B cell (primary cell): ENCODE results near the gene SDF2L1. TPM values are rescaled to one million over a fixed set of nuclear protein-coding genes. Genes with fewer than 3 reads are reported as not detected.

Experiments
- ATAC-seq: fragments of 200-7000 bp; cut with Tn5 transposase; one replicate; pipeline ENCODE4 v1.10.0; 2021; ENCODE audit warnings: low read depth, mild to moderate bottlenecking, moderate number of reproducible peaks, moderate library complexity
- CTCF ChIA-PET: fragments of 350-600 bp; sonication (Branson Sonifier 250); formaldehyde crosslinking; loops from one replicate; lab custom pipeline; 2021; ENCODE audit warnings: antibody characterized with exemption, inconsistent platforms; lab: Charles Lee
- POLR2A ChIA-PET: fragments of 350-600 bp; sonication (Branson Sonifier 250); formaldehyde crosslinking; loops from one replicate; lab custom pipeline; 2021; ENCODE audit warnings: antibody characterized with exemption; lab: Charles Lee
- DNase-seq: peaks from one replicate; pipeline ENCODE4 v3.0.0; 2013
- H2AFZ ChIP-seq: 2 replicates; pipeline ENCODE4 v1.6.1; 2012; ENCODE audit warnings: mild to moderate bottlenecking, low read depth, low read length; ENCODE audit not compliant: insufficient read depth, poor library complexity, severe bottlenecking
- H3K27ac ChIP-seq, 2 donors: 1 replicate in 1 of 2; 2 replicates in 1 of 2; pipeline ENCODE4 v1.5.1; 2012 to 2013; ENCODE audit warnings: low read length in 2 of 2, mild to moderate bottlenecking in 2 of 2, moderate library complexity in 1 of 2
- H3K27me3 ChIP-seq, 4 experiments: fragments of 200-600 bp in 1 of 4; sonication (generic) in 1 of 4; replicated peaks in 1 of 4; 1 replicate in 2 of 4; 2 replicates in 2 of 4; pipeline versions ENCODE4 v1.6.1 to v1.7.0; 2013 to 2016; ENCODE audit warnings: low read length in 3 of 4, mild to moderate bottlenecking in 2 of 4, mixed read lengths in 1 of 4, moderate library complexity in 1 of 4; ENCODE audit not compliant: insufficient read depth in 4 of 4, control insufficient read depth in 3 of 4; ENCODE audit errors: control extremely low read depth in 1 of 4
- H3K36me3 ChIP-seq, 2 experiments: replicated peaks in 1 of 2; 1 replicate in 1 of 2; 2 replicates in 1 of 2; pipeline versions ENCODE4 v1.6.1 to v1.7.1; 2013; ENCODE audit warnings: low read length in 1 of 2; ENCODE audit not compliant: insufficient read depth in 2 of 2, control insufficient read depth in 1 of 2; ENCODE audit errors: control extremely low read depth in 1 of 2, extremely low read depth in 1 of 2
- H3K4me1 ChIP-seq, 2 donors: fragments of 200-600 bp in 1 of 2; sonication (generic) in 1 of 2; 1 replicate in 1 of 2; 2 replicates in 1 of 2; pipeline versions ENCODE4 v1.5.1 to v1.6.1; 2013 to 2017; ENCODE audit warnings: low read length in 2 of 2; ENCODE audit not compliant: control insufficient read depth in 2 of 2, insufficient read depth in 2 of 2
- H3K4me2 ChIP-seq: replicated peaks from 2 replicates; pipeline ENCODE3; 2012; ENCODE audit warnings: mild to moderate bottlenecking, low read depth, low read length; ENCODE audit not compliant: poor library complexity, severe bottlenecking
- H3K4me3 ChIP-seq, 5 experiments: fragments of 200-600 bp in 1 of 5; sonication (generic) in 1 of 5; 1 replicate in 3 of 5; 2 replicates in 2 of 5; pipeline versions ENCODE4 v1.5.1 to v1.7.0; 2011 to 2016; ENCODE audit warnings: low read length in 4 of 5, mild to moderate bottlenecking in 4 of 5, low read depth in 2 of 5, control low read depth in 1 of 5, moderate library complexity in 1 of 5; ENCODE audit not compliant: insufficient read depth in 1 of 5; ENCODE audit errors: control extremely low read depth in 1 of 5, extremely low read depth in 1 of 5
- H3K79me2 ChIP-seq: fragments of 200-600 bp; sonication (generic); one replicate; pipeline ENCODE4 v1.6.0; 2016; ENCODE audit warnings: low read length; ENCODE audit not compliant: control insufficient read depth, insufficient read depth
- H3K9ac ChIP-seq: fragments of 200-600 bp; sonication (generic); 2 replicates; pipeline ENCODE4 v1.6.1; 2017; ENCODE audit warnings: mild to moderate bottlenecking, low read length, moderate library complexity
- H3K9me3 ChIP-seq, 3 donors: one replicate each; pipeline versions ENCODE4 v1.6.1 to v1.7.1; 2013; ENCODE audit warnings: low read length in 2 of 3; ENCODE audit not compliant: control insufficient read depth in 2 of 3, insufficient read depth in 1 of 3; ENCODE audit errors: control extremely low read depth in 1 of 3
- H4K20me1 ChIP-seq: 2 replicates; pipeline ENCODE4 v1.6.0; 2012; ENCODE audit warnings: mild to moderate bottlenecking, low read length; ENCODE audit not compliant: insufficient read depth, control insufficient read depth, poor library complexity, severe bottlenecking
- H3K27ac Mint-ChIP-seq: one replicate; pipeline ENCODE4 v1.8.0; 2021; ENCODE audit warnings: mixed read lengths
- H3K27me3 Mint-ChIP-seq: one replicate; pipeline ENCODE4 v1.8.0; 2021; ENCODE audit warnings: mixed read lengths
- H3K4me1 Mint-ChIP-seq: one replicate; pipeline ENCODE4 v1.8.0; 2021; ENCODE audit warnings: mixed read lengths
- H3K4me3 Mint-ChIP-seq: one replicate; pipeline ENCODE4 v1.8.0; 2021; ENCODE audit warnings: mixed read lengths
- H3K9me3 Mint-ChIP-seq: one replicate; pipeline ENCODE4 v1.8.0; 2022; ENCODE audit warnings: mixed read lengths; ENCODE audit not compliant: insufficient read depth
- EZH2 ChIP-seq: IDR thresholded peaks from 2 replicates; pipeline ENCODE4 v1.6.1; 2012; ENCODE audit warnings: borderline replicate concordance, low read depth, mild to moderate bottlenecking, moderate library complexity, low read length; ENCODE audit not compliant: insufficient read depth, poor library complexity, severe bottlenecking
- WGBS: methylation state at CpG from one replicate; pipeline ENCODE4 v1.1.5; 2013; ENCODE audit warnings: missing lambda C conversion rate; ENCODE audit not compliant: insufficient coverage; 5-methylcytosine and 5-hydroxymethylcytosine counted together
- intact Hi-C: fragments of 100-400 bp; cut with micrococcal nuclease; formaldehyde crosslinking; loops from one replicate; pipeline ENCODE4 v1.10.0; 2022
- polyA plus RNA-seq: library from polyadenylated mRNA; depleted of rRNA; stranded (reverse); fragments of >200 nt; gene quantifications from 2 replicates; pipeline ENCODE4 v1.2.3, GENCODE V29; 2012
- total RNA-seq, 2 donors: library from RNA; stranded (reverse); fragments of 120-200 nt in 1 of 2; gene quantifications; 1 replicate in 1 of 2; 2 replicates in 1 of 2; pipeline versions ENCODE4 v1.2.3 to v1.2.4, GENCODE V29; 2013 to 2022
- TF ChIP-seq, protein P1 (sequence below): fragments of 200-600 bp; IDR thresholded peaks from one replicate; pipeline ENCODE4 v1.8.0; 2022; ENCODE audit warnings: antibody characterized with exemption, mild to moderate bottlenecking

Gene SDF2L1
- total and polyA plus RNA-seq, 2 donors (not counting 1 experiment from before 2014, with no cell fraction given), result 15.2 to 23.5 TPM

DNA sequence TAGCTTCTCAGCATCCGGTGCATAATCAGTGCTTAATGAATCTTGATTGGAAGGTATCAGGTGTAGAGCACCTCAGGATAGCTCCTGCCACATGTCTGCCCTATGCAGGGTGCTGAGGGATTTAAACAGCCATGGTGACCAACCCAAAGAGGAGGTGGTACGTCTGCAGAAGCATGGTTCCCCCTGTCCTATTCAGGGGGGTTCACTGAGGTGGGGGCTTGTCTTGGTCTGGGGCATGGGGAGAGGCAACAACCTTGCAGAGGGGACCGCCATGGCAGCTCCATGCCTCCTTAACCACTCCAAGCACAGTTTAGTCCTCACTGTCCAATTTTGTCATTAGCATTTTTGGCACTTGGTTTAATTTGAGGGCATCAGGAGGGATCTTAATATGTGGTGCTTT, 49.7 kb upstream of the SDF2L1 start:
- H3K4me1 Mint-ChIP-seq, result peaks cover 59% of the 10 kb centered on the region
- WGBS, result 100% methylated on average over 1 of the region's 3 CpGs
- Histone ChIP-seq H3K27ac (no peak overlapping the region), H3K4me2 (no peak overlapping the region), H3K4me1 (peaks cover 33 to 44% of the 10 kb centered on the region in 2 donors), H2AFZ (no peak overlapping the region), H3K4me3 (no peak overlapping the region), H3K27me3 (no peaks in the 10 kb centered on the region), H3K79me2 (peaks cover 97% of the 10 kb centered on the region), H3K36me3 (peaks cover 0 to 53% of the 10 kb centered on the region in 2 experiments), H4K20me1 (peaks cover 100% of the 10 kb centered on the region), H3K9ac (no peak overlapping the region), H3K9me3 (peaks cover 0 to 5% (median 0%) of the 10 kb centered on the region in 3 donors)
- ATAC-seq, result no peak
- ChIA-PET CTCF (interaction anchor here (0.9 kb wide), 1 partner anchor 37 kb away, joined by 3 read pairs; no protein-coding TSS in a partner anchor), POLR2A (no interaction called here)
- no peak overlapping the region for H3K4me3 Mint-ChIP-seq
- H3K27me3 Mint-ChIP-seq, result no peaks in the 10 kb centered on the region
- DNase-seq, result no peak
- no peaks in the 10 kb centered on the region for H3K9me3 Mint-ChIP-seq
- no peak overlapping the region for H3K27ac Mint-ChIP-seq
- intact Hi-C loops, result no loop called here
- TF ChIP-seq, protein P1, sequence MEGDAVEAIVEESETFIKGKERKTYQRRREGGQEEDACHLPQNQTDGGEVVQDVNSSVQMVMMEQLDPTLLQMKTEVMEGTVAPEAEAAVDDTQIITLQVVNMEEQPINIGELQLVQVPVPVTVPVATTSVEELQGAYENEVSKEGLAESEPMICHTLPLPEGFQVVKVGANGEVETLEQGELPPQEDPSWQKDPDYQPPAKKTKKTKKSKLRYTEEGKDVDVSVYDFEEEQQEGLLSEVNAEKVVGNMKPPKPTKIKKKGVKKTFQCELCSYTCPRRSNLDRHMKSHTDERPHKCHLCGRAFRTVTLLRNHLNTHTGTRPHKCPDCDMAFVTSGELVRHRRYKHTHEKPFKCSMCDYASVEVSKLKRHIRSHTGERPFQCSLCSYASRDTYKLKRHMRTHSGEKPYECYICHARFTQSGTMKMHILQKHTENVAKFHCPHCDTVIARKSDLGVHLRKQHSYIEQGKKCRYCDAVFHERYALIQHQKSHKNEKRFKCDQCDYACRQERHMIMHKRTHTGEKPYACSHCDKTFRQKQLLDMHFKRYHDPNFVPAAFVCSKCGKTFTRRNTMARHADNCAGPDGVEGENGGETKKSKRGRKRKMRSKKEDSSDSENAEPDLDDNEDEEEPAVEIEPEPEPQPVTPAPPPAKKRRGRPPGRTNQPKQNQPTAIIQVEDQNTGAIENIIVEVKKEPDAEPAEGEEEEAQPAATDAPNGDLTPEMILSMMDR, result no peak
- no peak for TF ChIP-seq EZH2

DNA sequence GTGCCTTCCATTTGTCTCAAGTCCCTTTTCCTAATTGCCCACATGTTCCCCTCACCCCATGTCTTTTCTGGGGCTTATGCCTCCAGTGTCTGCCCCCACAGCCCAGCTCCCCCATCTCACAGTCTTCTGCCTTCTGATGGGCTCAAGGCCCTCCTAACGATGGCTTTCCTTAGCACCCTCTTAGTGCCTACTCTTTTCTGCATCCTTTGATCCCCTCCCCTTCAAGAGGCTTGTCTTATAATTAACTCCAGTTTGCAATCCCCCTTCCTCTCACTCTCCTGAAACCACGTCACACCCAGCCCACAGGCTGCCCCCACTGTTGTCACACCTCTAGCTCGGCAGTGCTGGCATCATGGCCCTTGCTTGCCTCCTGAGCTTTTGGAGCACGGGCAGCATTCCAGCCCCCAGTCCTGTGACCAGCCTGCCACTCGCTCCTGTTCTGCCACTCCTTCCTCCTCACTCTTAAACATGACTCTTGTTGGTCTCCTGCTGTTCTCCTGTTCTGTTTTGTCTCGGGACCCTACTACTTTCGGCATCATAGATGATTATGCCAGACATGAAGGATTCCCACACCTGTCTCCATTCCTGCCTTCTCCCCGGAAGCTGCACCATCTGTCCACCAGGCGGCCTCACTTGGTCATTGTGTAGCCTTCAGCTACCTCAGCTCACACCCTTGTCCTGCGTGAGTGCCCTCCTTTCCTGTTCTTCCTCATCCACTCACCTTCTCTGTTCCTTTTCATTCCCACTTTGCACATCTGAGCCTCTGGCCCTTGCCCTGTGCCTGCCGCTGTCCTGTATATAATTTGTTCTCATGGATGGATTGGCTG, 48.5 kb upstream of the SDF2L1 start:
- intact Hi-C loops, result no loop called here
- DNase-seq (no peak), ATAC-seq (no peak)
- Histone ChIP-seq H3K79me2 (peaks cover 99% of the 10 kb centered on the region), H3K4me3 (no peak overlapping the region), H3K27me3 (no peaks in the 10 kb centered on the region), H3K4me2 (no peak overlapping the region), H4K20me1 (peaks cover 100% of the 10 kb centered on the region), H3K9me3 (peaks cover 0 to 5% (median 0%) of the 10 kb centered on the region in 3 donors), H3K36me3 (peaks cover 0 to 54% of the 10 kb centered on the region in 2 experiments), H3K4me1 (peaks cover 24 to 32% of the 10 kb centered on the region in 2 donors), H3K27ac (no peak overlapping the region), H2AFZ (no peak overlapping the region), H3K9ac (no peak overlapping the region)
- CTCF ChIA-PET, result interaction anchor here (0.9 kb wide), 1 partner anchor 35 kb away, joined by 3 read pairs; no protein-coding TSS in a partner anchor
- TF ChIP-seq EZH2, result no peak
- TF ChIP-seq, protein P1, result no peak
- H3K27ac Mint-ChIP-seq, result no peak overlapping the region
- no peaks in the 10 kb centered on the region for H3K27me3 Mint-ChIP-seq
- H3K4me1 Mint-ChIP-seq, result peaks cover 54% of the 10 kb centered on the region
- 95% methylated on average over 10 of the region's 11 CpGs for WGBS
- POLR2A ChIA-PET, result no interaction called here
- no peaks in the 10 kb centered on the region for H3K9me3 Mint-ChIP-seq
- no peak overlapping the region for H3K4me3 Mint-ChIP-seq
